ENCODE results near the gene PDGFRA. TPM values are rescaled to one million over a fixed set of nuclear protein-coding genes. Genes with fewer than 3 reads are reported as not detected.

PDGFRA gene
- polyA plus RNA-seq, 4 donors = 0.67 to 73.7 (median 7.7) TPM

DNA sequence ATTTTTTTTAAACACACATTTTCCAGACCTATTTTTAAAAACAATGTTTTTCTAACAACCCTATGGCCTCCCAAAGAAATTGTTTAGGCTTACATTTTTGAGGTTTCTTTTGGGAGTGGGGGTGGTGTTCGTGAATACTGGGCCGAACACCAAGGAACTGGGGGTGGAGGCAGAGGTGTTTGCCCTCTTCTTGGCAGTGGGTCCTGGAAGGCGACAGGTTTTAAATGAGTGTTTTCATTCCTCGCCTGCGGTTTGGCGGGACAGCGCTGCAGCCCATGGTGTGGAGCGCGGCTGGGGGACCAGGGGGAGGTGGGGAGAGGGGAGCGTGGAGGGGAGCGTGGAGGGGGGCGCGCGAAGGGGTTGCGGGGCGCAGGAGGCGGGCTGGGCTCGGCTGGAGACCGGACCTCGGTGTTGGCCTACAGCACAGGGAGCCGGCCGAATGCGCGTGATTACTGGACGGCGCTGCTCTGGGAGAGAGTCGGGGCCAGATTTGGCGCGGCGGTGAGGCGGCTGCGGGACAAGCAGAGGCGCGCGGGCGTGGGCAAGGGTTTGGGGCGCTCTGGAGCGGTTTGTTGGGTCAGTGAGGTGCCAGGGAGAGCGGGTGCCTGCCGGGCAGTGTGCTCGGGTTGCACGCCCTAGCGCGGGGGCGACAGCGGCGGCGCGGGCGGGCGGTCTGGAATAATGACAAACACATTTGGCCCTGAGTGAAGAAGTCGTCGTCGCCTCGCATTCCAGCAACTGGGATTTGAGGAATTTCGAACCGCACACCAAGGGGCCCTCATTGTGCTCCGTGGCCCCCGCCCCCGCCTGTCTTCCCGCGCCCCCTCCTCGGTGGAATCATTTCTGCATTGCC, 764 bp downstream of the PDGFRA start:
- peak in 1 of 2 donors; percentile 21 for DNase-seq
- no peaks in the 10 kb centered on the region for H3K9me3 ChIP-seq (ENCODE audit: control insufficient read depth in 2 of 2, insufficient read depth in 1 of 2, low read depth in 1 of 2, low read length in 1 of 2)
- H3K4me1 ChIP-seq (ENCODE audit: control insufficient read depth in 3 of 3, insufficient read depth in 2 of 3, low read depth in 1 of 3, low read length in 2 of 3) = peaks cover 2 to 35% (median 4%) of the 10 kb centered on the region in 3 donors
- 2 to 3% (median 3%) methylated on average over 52 to 63 of the region's 63 CpGs for WGBS, 3 donors
- H3K27me3 ChIP-seq (ENCODE audit: control insufficient read depth in 3 of 3, insufficient read depth in 3 of 3, low read length in 3 of 3) = peaks cover 19 to 93% (median 32%) of the 10 kb centered on the region in 3 donors
- no peak for FAIRE-seq
- H3K4me3 ChIP-seq (ENCODE audit: low read depth in 1 of 3, low read length in 3 of 3) = peak overlapping the region; percentile 25 to 54 (median 29)
- H3K27ac ChIP-seq (ENCODE audit: low read depth in 1 of 3, low read length in 2 of 3) = peak overlapping the region in 2 of 3 donors; percentile 51 to 75
- peaks cover 0 to 13% (median 0%) of the 10 kb centered on the region in 3 donors for H3K36me3 ChIP-seq (ENCODE audit: control insufficient read depth in 3 of 3, insufficient read depth in 2 of 3, low read depth in 1 of 3, low read length in 3 of 3)

DNA sequence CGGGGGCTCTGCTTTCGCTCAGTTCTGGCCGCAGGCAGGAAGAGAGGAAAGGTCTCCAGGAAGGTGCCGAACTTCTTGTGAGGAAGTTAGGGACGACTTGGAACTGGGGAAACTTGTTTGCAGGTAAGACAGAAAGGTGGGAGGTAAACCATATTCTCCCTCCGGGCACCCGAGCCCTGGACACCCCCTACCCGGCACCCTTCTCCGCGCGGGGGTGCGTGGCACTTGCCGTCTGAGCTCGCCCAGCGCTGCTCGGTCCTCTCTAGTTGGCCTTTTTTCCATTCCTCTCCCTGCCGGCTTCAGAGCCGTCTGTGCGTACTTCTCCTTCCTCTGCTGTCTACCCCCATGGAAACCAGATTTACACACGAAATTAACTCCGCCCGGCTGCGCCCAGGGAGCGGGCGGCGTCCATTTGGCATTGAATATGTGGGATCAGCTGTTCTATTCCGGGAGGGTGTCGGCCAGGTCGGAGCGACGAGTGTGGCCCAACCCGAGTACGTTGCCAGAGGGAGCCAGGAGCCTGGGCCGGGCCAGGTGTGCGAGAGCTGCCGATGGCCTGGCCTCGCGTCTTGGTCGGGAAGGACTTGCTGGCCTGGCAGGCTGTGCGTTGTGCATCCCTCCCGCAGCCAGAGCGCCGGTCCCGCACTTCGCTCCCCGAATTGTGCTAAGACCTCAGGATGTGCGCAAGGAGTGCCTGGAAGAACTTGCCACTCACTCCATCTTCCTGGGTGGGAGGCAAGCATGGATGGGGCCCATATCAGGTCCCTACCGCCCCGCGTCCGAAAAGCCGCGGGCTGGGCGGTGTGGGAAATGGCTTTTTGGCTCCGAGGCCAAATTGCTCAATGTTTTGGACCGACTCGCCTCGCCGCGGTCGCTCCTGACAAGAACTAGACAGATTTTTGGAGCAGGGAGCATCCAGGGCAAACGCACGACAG, 1.7 kb downstream of the PDGFRA start:
- Histone ChIP-seq H3K9me3 (ENCODE audit: control insufficient read depth in 2 of 2, insufficient read depth in 1 of 2, low read depth in 1 of 2, low read length in 1 of 2) (no peaks in the 10 kb centered on the region), H3K27ac (ENCODE audit: low read depth in 1 of 3, low read length in 2 of 3) (peak overlapping the region in 2 of 3 donors; percentile 51 to 75), H3K4me1 (ENCODE audit: control insufficient read depth in 3 of 3, insufficient read depth in 2 of 3, low read depth in 1 of 3, low read length in 2 of 3) (peaks cover 2 to 35% (median 4%) of the 10 kb centered on the region in 3 donors), H3K36me3 (ENCODE audit: control insufficient read depth in 3 of 3, insufficient read depth in 2 of 3, low read depth in 1 of 3, low read length in 3 of 3) (peaks cover 0 to 13% (median 0%) of the 10 kb centered on the region in 3 donors), H3K27me3 (ENCODE audit: control insufficient read depth in 3 of 3, insufficient read depth in 3 of 3, low read length in 3 of 3) (peaks cover 19 to 88% (median 28%) of the 10 kb centered on the region in 3 donors), H3K4me3 (ENCODE audit: low read depth in 1 of 3, low read length in 3 of 3) (peak overlapping the region; percentile 29 to 54 (median 44))
- WGBS, 3 donors = 3 to 7% (median 3%) methylated on average over 57 to 63 of the region's 63 CpGs
- FAIRE-seq = no peak
- peak in 1 of 2 donors; percentile 42 for DNase-seq

DNA sequence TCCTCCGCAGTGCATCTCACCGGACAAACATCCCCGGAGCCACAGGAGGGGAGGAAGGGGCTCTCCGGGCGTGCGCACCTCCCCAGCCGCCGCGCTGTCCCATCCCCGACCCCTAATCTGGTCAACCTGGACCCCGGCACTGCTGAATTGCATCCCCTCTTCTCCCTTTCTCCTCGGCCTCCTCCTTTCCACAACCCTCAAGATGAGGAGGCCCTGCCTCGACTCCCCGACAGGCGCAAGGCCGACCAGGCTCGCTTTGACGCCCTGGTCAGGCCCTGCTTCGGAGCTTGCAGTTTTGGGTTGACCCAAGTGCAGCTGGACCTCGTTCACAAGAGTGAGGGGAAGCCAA, 2.3 kb downstream of the PDGFRA start:
- DNase-seq (peak in 1 of 2 donors; percentile 16), FAIRE-seq (no peak)
- peaks cover 19 to 81% (median 28%) of the 10 kb centered on the region in 3 donors for H3K27me3 ChIP-seq (ENCODE audit: control insufficient read depth in 3 of 3, insufficient read depth in 3 of 3, low read length in 3 of 3)
- peaks cover 2 to 29% (median 4%) of the 10 kb centered on the region in 3 donors for H3K4me1 ChIP-seq (ENCODE audit: control insufficient read depth in 3 of 3, insufficient read depth in 2 of 3, low read depth in 1 of 3, low read length in 2 of 3)
- H3K36me3 ChIP-seq (ENCODE audit: control insufficient read depth in 3 of 3, insufficient read depth in 2 of 3, low read depth in 1 of 3, low read length in 3 of 3) = peaks cover 0 to 13% (median 0%) of the 10 kb centered on the region in 3 donors
- peak overlapping the region in 2 of 3 donors; percentile 51 to 75 for H3K27ac ChIP-seq (ENCODE audit: low read depth in 1 of 3, low read length in 2 of 3)
- WGBS, 3 donors = 6 to 18% (median 12%) methylated on average over 15 to 20 of the region's 20 CpGs
- H3K9me3 ChIP-seq (ENCODE audit: control insufficient read depth in 2 of 2, insufficient read depth in 1 of 2, low read depth in 1 of 2, low read length in 1 of 2) = no peaks in the 10 kb centered on the region
- H3K4me3 ChIP-seq (ENCODE audit: low read depth in 1 of 3, low read length in 3 of 3) = peak overlapping the region in 2 of 3 donors; percentile 44 to 54

DNA sequence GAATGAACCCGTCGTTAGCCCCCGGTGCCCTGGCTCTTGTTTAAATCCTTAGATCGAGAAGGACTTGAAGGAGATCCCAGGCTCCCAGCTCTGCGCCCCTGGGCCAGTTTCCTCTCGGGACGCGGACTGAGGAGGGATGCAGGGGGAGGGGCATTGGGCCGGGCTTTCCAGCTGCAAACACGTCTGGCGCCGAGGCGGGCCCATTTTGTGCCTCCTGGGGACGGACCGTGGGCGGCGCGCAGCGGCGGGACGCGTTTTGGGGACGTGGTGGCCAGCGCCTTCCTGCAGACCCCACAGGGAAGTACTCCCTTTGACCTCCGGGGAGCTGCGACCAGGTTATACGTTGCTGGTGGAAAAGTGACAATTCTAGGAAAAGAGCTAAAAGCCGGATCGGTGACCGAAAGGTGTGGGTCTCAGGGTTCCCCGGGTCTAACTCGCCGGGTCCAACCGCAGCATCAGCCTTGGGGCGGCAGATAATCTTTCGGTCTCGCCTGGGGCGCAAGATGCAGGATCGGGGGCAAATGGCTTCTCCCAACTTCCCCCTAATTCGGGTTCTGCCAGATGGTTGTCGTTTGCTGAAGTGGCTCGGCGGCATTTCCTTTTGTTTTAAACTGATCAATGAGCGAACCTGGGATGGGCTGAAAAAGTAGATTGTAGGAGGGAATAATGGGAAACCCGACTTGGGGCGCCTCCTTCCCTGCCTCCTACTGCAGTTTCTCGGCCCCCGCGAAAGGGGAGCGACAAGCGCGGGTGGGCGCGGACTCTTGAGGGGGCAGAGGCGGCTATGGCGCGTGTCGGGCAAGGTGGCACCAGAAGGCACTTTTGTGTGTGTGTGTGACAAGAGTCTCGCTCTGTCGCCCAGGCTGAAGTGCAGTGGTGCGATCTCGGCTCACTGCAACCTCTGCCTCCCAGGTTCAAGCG, 2.9 kb downstream of the PDGFRA start:
- H3K36me3 ChIP-seq (ENCODE audit: control insufficient read depth in 3 of 3, insufficient read depth in 2 of 3, low read depth in 1 of 3, low read length in 3 of 3) = peaks cover 0 to 13% (median 0%) of the 10 kb centered on the region in 3 donors
- H3K27me3 ChIP-seq (ENCODE audit: control insufficient read depth in 3 of 3, insufficient read depth in 3 of 3, low read length in 3 of 3) = peaks cover 19 to 75% (median 28%) of the 10 kb centered on the region in 3 donors
- peak in 1 of 2 donors; percentile 33 for DNase-seq
- no peak for FAIRE-seq
- H3K4me3 ChIP-seq (ENCODE audit: low read depth in 1 of 3, low read length in 3 of 3) = peak overlapping the region; percentile 1 to 54 (median 41)
- peaks cover 2 to 22% (median 3%) of the 10 kb centered on the region in 3 donors for H3K4me1 ChIP-seq (ENCODE audit: control insufficient read depth in 3 of 3, insufficient read depth in 2 of 3, low read depth in 1 of 3, low read length in 2 of 3)
- 4 to 10% (median 7%) methylated on average over 61 to 63 of the region's 63 CpGs for WGBS, 3 donors
- peak overlapping the region in 2 of 3 donors; percentile 51 to 75 for H3K27ac ChIP-seq (ENCODE audit: low read depth in 1 of 3, low read length in 2 of 3)
- H3K9me3 ChIP-seq (ENCODE audit: control insufficient read depth in 2 of 2, insufficient read depth in 1 of 2, low read depth in 1 of 2, low read length in 1 of 2) = no peaks in the 10 kb centered on the region

DNA sequence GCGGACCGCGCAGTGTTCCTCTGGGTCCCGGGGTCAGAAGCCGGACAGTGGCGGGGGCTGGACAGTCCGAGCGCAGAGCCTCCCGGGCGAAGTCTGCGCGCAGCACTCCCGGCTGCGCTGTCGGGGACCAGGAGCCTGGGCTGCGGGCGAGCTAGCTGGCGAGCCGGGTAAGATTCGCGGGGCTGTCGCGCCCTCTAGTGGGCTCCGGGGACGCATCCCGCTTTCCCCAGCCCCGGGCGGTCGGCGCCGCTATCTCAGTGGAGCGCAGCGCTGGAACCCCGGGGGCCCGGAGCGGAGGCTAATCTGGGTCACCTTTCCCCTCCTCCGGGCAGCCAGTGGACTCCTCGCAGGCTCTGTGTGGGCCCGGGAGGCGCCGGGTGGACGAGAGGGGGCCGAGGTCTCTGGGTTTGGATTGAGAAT, 4.2 kb downstream of the PDGFRA start:
- Histone ChIP-seq H3K4me3 (ENCODE audit: low read depth in 1 of 3, low read length in 3 of 3) (peak overlapping the region; percentile 42 to 54 (median 48)), H3K4me1 (ENCODE audit: control insufficient read depth in 3 of 3, insufficient read depth in 2 of 3, low read depth in 1 of 3, low read length in 2 of 3) (peaks cover 0 to 13% (median 2%) of the 10 kb centered on the region in 3 donors), H3K27me3 (ENCODE audit: control insufficient read depth in 3 of 3, insufficient read depth in 3 of 3, low read length in 3 of 3) (peaks cover 19 to 62% (median 22%) of the 10 kb centered on the region in 3 donors), H3K9me3 (ENCODE audit: control insufficient read depth in 2 of 2, insufficient read depth in 1 of 2, low read depth in 1 of 2, low read length in 1 of 2) (no peaks in the 10 kb centered on the region), H3K27ac (ENCODE audit: low read depth in 1 of 3, low read length in 2 of 3) (peak overlapping the region in 2 of 3 donors; percentile 55 to 83), H3K36me3 (ENCODE audit: control insufficient read depth in 3 of 3, insufficient read depth in 2 of 3, low read depth in 1 of 3, low read length in 3 of 3) (peaks cover 0 to 13% (median 0%) of the 10 kb centered on the region in 3 donors)
- 0 to 1% (median 0%) methylated on average over 33 to 43 of the region's 43 CpGs for WGBS, 3 donors
- DNase-seq (peak; percentile 75 to 91), FAIRE-seq (no peak)

DNA sequence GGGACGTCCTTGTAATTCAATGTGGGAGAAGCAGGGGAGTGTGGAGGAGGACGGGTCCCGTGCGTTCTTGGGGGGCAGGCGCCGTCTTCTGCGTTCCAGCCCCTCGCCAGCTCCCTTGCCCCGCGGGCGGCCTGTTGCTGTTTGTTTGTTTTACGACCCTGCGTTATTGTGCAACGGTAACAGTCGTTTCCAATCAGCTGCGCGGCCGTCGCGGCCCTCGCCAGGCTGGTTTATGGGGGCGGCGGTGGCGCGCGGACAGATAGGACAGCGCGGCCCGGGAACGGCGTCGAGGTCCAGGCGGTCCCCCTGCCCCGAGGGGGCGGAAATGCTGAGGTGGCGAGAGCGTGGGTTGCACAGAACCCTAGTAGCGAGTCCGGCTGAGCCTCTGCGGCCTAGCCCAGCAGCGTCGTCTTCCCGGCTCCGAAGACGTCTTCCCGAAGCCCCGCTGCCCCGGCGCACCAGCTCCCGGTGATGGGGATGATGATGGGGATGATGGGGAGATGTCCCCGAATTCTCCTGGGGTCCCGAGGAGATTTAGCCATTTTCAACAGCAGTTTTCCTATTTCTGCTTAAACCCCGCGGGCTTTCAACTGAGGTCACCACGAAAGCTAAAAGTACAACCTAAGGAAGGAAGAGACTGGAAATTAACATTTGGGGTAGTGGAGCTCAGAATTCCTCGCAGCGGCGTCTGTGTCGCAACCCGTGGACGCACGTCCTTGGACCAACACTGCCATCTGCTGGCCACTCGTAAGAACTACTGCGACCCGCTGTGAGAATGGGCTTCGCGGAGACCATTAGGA, 4.8 kb downstream of the PDGFRA start:
- H3K9me3 ChIP-seq (ENCODE audit: control insufficient read depth in 2 of 2, insufficient read depth in 1 of 2, low read depth in 1 of 2, low read length in 1 of 2) = no peaks in the 10 kb centered on the region
- WGBS, 3 donors = 0 to 3% (median 1%) methylated on average over 64 to 67 of the region's 67 CpGs
- H3K36me3 ChIP-seq (ENCODE audit: control insufficient read depth in 3 of 3, insufficient read depth in 2 of 3, low read depth in 1 of 3, low read length in 3 of 3) = peaks cover 0 to 13% (median 0%) of the 10 kb centered on the region in 3 donors
- peak overlapping the region; percentile 42 to 54 (median 48) for H3K4me3 ChIP-seq (ENCODE audit: low read depth in 1 of 3, low read length in 3 of 3)
- peaks cover 19 to 56% (median 21%) of the 10 kb centered on the region in 3 donors for H3K27me3 ChIP-seq (ENCODE audit: control insufficient read depth in 3 of 3, insufficient read depth in 3 of 3, low read length in 3 of 3)
- FAIRE-seq (no peak), DNase-seq (peak; percentile 63 to 77)
- H3K27ac ChIP-seq (ENCODE audit: low read depth in 1 of 3, low read length in 2 of 3) = peak overlapping the region in 2 of 3 donors; percentile 55 to 83
- peaks cover 0 to 13% (median 2%) of the 10 kb centered on the region in 3 donors for H3K4me1 ChIP-seq (ENCODE audit: control insufficient read depth in 3 of 3, insufficient read depth in 2 of 3, low read depth in 1 of 3, low read length in 2 of 3)
